ENCODE data around the gene HDHD5. TPM values are rescaled to one million over a fixed set of nuclear protein-coding genes. Genes with fewer than 3 reads are reported as not detected.

The HDHD5 gene
- total RNA-seq, 1 donor from 2014 or later = 30.2 TPM

GRCh38 chr22:17109976-17110375 is 49.1 kb downstream of the HDHD5 start:
- Mint-ChIP-seq H3K9me3 (ENCODE audit: unreplicated experiment) (peaks cover 3% of the 10 kb centered on the region), H3K4me1 (ENCODE audit: low read depth, unreplicated experiment) (peaks cover 5% of the 10 kb centered on the region), H3K36me3 (ENCODE audit: unreplicated experiment) (no peaks in the 10 kb centered on the region), H3K4me3 (ENCODE audit: unreplicated experiment) (no peak overlapping the region), H3K27ac (ENCODE audit: unreplicated experiment) (no peak overlapping the region), H3K27me3 (ENCODE audit: unreplicated experiment) (peaks cover 6% of the 10 kb centered on the region)
- TF ChIP-seq CTCF (IDR thresholded peaks at IDR 0.05; ENCODE audit: partially characterized antibody, unreplicated experiment) = no peak
- DNase-seq = no peak

GRCh38 chr22:17109113-17109865 is 49.8 kb downstream of the HDHD5 start:
- TF ChIP-seq CTCF (IDR thresholded peaks at IDR 0.05; ENCODE audit: partially characterized antibody, unreplicated experiment) = no peak
- Mint-ChIP-seq H3K4me1 (ENCODE audit: low read depth, unreplicated experiment) (peaks cover 5% of the 10 kb centered on the region), H3K27ac (ENCODE audit: unreplicated experiment) (no peak overlapping the region), H3K4me3 (ENCODE audit: unreplicated experiment) (no peak overlapping the region), H3K9me3 (ENCODE audit: unreplicated experiment) (peaks cover 2% of the 10 kb centered on the region), H3K36me3 (ENCODE audit: unreplicated experiment) (no peaks in the 10 kb centered on the region), H3K27me3 (ENCODE audit: unreplicated experiment) (peaks cover 6% of the 10 kb centered on the region)
- DNase-seq = no peak

- no peak for DNase-seq
- Mint-ChIP-seq H3K36me3 (ENCODE audit: unreplicated experiment) (no peaks in the 10 kb centered on the region), H3K27me3 (ENCODE audit: unreplicated experiment) (peaks cover 6% of the 10 kb centered on the region), H3K4me3 (ENCODE audit: unreplicated experiment) (no peak overlapping the region), H3K9me3 (ENCODE audit: unreplicated experiment) (no peaks in the 10 kb centered on the region), H3K4me1 (ENCODE audit: low read depth, unreplicated experiment) (peaks cover 2% of the 10 kb centered on the region), H3K27ac (ENCODE audit: unreplicated experiment) (no peak overlapping the region)
- no peak for TF ChIP-seq CTCF (IDR thresholded peaks at IDR 0.05; ENCODE audit: partially characterized antibody, unreplicated experiment)
Observed at GRCh38 chr22:17108256-17109112, 50.6 kb downstream of the HDHD5 start.

GRCh38 chr22:17107547-17107810 is 51.6 kb downstream of the HDHD5 start:
- H3K4me3 Mint-ChIP-seq (ENCODE audit: unreplicated experiment) = no peak overlapping the region
- no peak overlapping the region for H3K27ac Mint-ChIP-seq (ENCODE audit: unreplicated experiment)
- H3K36me3 Mint-ChIP-seq (ENCODE audit: unreplicated experiment) = no peaks in the 10 kb centered on the region
- DNase-seq = no peak
- H3K27me3 Mint-ChIP-seq (ENCODE audit: unreplicated experiment) = peaks cover 5% of the 10 kb centered on the region
- no peak for TF ChIP-seq CTCF (IDR thresholded peaks at IDR 0.05; ENCODE audit: partially characterized antibody, unreplicated experiment)
- H3K9me3 Mint-ChIP-seq (ENCODE audit: unreplicated experiment) = peaks cover 2% of the 10 kb centered on the region
- peaks cover 2% of the 10 kb centered on the region for H3K4me1 Mint-ChIP-seq (ENCODE audit: low read depth, unreplicated experiment)
